ENCODE results near the gene ST3GAL4.

The ST3GAL4 gene

GRCh38 chr11:126440276-126440675 lies 84.8 kb downstream of the ST3GAL4 start:
- DNase-seq (ENCODE audit: low read depth in 1 of 2, low spot score in 1 of 2), result no peak

- peak; percentile 47 to 51 for DNase-seq (ENCODE audit: low read depth in 1 of 2, low spot score in 1 of 2)
Observed at GRCh38 chr11:126440792-126441514, 85.5 kb downstream of the ST3GAL4 start.

DNA sequence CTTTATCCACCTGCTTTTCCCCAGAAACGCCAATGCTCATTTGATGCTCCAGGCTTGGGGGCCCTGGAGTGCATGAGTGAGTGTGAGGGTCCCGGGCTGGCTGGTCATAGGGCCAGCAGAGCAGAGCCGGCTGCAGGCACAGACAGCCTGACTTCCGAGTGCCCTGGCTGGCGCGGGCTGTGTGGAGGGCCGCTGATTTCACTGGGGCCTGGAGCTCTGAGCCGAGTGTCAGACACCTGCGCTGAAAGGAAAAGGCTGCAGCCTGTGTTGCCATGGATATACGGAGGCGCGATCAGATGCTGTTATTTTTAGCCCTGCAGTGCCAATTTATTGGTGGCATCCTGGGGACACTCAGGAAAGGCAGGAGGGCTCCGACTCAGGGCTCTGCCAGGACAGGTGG lies 87.6 kb downstream of the ST3GAL4 start:
- no peak for DNase-seq (ENCODE audit: low read depth in 1 of 2, low spot score in 1 of 2)

- no peak for DNase-seq (ENCODE audit: low read depth in 1 of 2, low spot score in 1 of 2)
Observed at GRCh38 chr11:126444072-126444471, 88.6 kb downstream of the ST3GAL4 start.

DNA sequence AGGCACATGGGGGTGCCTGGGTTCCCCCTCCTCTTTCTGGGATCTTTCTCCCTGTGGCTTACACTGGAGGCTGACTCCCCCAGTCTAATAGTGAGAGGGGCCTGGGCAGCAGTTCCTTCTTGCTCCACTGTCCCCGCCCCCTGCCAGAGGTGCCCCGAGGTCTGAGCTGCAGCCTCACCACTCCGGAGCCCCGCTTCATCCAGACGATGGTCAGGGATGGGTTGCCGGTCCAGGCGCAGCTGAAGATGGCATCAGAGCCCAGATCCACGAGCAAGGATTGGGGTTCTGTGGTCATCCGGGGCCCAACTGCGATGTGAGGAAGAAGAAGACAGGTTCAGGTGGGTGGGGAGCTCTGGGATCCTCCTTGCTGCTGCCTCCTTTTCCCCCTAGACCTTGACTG lies 91.1 kb downstream of the ST3GAL4 start:
- no peak for DNase-seq (ENCODE audit: low read depth in 1 of 2, low spot score in 1 of 2)

GRCh38 chr11:126450198-126450597 lies 94.7 kb downstream of the ST3GAL4 start:
- no peak for DNase-seq (ENCODE audit: low read depth in 1 of 2, low spot score in 1 of 2)

DNA sequence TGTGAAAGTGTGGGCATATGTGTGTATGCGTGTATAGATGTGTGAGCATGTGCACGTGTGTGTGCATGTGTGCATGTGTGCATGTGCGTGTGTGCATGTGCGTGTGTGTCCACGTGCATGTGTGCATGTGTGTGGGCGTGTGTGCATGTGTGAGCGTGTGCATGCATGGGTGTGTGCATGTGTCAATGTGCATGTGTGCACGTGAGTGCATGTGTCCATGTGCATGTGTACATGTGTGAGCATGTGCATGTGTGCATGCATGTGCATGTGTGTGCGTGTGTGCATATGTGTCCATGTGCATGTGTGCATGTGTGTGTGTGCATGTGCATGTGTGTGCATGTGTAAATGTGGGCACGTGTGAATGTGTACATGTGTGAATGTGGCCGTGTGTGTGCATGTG lies 95.3 kb downstream of the ST3GAL4 start:
- DNase-seq (ENCODE audit: low read depth in 1 of 2, low spot score in 1 of 2), result no peak

- DNase-seq (ENCODE audit: low read depth in 1 of 2, low spot score in 1 of 2), result no peak
Observed at GRCh38 chr11:126451211-126451802, 95.8 kb downstream of the ST3GAL4 start.

GRCh38 chr11:126452241-126453101 lies 97.0 kb downstream of the ST3GAL4 start:
- DNase-seq (ENCODE audit: low read depth in 1 of 2, low spot score in 1 of 2), result no peak

DNA sequence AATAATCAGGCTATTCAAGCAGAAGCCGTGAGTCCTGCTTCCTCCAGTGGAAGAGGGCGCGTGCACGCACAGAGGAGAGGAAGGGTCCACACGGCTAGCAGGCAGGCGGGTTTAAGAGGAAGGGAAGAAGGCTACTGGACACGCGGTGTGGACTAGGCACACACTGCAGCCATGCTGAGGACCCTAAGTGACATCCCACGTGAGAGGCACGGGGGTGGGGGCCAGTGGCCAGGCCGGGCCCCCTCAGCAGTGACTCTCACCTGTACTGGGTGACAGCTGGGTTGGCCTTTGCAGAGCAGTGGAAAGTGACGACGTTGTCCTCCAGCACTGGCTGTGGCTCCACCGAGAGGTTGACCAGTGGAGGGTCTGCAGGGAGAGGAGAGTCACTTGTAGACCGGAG lies 100.6 kb downstream of the ST3GAL4 start:
- DNase-seq (ENCODE audit: low read depth in 1 of 2, low spot score in 1 of 2), result no peak

DNA sequence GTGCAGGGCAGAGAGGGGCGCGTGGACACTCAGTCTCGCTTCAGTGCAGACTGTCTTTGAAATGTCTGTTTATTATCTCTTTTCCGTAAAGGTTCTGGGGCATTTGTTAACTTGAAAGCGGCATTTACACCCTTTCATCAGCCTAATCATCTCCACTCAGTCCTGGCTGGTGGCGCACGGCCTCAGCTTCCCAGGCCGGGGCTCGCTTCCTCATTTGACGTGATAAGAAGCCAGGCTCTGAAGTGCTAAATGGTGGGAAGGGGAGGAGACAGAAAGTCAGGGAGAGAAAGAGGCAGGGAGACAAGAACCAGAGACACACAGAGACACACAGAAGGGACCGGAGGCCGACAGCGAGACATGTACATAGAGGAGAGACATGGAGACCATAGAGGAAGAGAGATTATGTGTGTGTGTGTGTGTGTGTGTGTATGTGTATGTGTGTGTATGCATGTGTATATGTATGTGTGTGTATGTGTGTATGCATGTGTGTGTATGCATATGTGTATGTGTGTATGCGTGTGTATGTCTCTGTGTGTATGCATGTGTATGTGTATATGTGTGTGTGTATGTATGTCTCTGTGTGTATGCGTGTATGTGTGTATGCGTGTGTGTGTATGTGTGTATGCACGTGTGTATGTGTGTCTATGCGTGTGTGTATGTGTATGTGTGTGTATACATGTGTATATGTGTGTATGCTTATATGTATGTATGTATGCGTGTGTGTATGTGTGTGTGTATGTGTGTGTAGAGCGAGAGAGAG lies 101.5 kb downstream of the ST3GAL4 start:
- DNase-seq (ENCODE audit: low read depth in 1 of 2, low spot score in 1 of 2), result no peak

GRCh38 chr11:126457817-126458216 lies 102.3 kb downstream of the ST3GAL4 start:
- DNase-seq (ENCODE audit: low read depth in 1 of 2, low spot score in 1 of 2), result no peak

DNA sequence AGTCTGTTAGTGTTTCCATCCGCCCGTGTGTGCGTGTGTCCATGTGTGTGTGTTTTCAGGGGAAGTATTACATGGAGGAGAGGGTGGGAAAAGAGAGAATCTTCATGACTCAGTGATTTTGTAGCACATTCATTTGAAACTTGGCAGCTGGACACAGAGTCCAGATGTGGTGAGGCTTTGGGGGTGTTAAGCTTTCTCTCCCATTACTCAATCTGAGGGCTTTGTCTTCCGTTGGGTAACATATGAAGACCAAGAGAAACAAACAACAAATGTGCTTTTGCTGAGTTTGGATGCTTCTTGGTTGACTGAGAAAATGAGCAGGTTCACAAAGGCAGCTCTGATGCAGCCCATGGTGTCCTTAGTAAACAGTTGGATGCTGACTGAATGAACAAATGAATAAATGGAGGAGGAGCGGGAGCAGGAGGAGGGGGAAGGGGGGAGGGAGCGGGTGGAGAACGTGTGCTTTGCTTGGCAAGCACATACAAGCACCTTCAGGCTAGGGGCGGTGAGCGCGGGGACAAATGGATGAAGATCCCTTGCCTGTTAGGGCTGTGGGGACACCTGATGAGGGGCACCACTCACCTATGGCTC lies 104.3 kb downstream of the ST3GAL4 start:
- no peak for DNase-seq (ENCODE audit: low read depth in 1 of 2, low spot score in 1 of 2)

DNA sequence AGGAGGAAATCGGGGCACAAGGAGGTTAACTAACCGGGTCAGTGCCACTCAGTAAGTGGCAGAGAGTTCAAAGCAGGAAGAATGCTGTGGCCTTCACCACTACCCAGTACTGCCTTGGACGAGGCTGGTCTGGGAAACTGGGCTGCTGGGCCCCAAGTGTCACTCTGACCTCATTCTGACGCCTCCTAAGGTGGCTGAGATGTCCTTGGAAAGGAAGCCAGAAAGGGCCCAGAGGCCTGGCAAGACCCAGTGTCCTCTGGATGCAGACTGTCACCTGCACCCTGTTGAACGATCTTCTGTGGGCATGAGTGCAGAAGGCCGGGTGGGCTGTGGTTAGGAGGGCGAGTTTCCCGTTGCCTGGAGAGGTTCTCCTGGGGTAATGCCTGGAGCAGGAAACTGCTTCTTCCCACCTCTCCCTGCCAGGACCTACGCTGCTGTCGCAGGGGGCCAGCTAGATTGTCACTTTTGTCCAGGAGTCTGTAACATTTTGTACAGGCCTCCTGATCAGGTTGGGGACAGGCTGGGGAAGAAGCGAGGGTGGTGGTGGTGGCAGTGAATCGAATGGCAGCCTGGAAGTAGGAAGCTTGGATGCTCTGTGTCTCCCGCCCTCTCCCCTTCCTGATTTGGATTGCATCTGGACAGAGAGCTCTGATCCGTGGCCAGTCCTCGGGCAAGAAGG lies 105.1 kb downstream of the ST3GAL4 start:
- DNase-seq (ENCODE audit: low read depth in 1 of 2, low spot score in 1 of 2), result no peak

DNA sequence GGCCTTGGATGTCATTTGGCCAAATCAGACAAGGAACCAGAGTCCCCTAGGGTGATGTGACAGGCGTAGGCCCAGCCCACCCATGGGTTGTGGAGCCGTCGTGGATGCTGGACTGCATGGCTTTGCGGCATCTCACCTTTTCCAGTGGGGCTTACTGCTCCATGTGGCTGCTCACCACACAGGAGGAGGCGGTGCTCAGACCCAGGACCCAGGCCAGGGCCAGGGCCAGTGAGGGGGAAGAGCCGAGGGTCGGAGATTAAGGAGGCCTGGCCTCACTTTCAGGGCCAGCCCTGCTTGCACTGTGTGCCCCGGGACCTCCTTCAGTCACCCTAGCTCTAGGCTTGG lies 105.6 kb downstream of the ST3GAL4 start:
- no peak for DNase-seq (ENCODE audit: low read depth in 1 of 2, low spot score in 1 of 2)

DNA sequence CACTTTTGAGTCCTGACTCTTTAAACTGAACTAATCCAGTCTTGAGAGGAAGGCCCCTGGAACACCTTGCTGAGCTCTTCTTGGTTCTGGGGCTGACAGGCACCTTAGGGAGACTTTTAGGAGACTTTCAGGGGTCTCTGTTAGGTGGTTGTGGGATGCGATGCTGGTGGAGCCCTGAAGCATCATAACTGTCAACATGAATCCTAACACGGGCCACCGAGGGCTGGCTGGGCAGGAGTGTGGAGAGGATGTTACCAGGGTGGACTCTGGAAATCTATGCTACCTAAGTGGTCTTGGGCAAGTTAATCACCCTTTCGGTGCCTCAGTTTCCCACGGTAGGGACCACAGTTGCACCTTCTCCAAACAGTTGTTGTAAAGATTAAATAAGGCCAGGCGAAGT lies 106.5 kb downstream of the ST3GAL4 start:
- DNase-seq (ENCODE audit: low read depth in 1 of 2, low spot score in 1 of 2), result no peak

GRCh38 chr11:126462422-126462821 lies 106.9 kb downstream of the ST3GAL4 start:
- no peak for DNase-seq (ENCODE audit: low read depth in 1 of 2, low spot score in 1 of 2)
